GM21737 (cell line): ENCODE results near the gene LRRC3.

ENCODE experiments used
- ATAC-seq: cut with Tn5 transposase; IDR thresholded peaks from one replicate; pipeline ENCODE4 v1.9.1; 2021; ENCODE audit warnings: mild to moderate bottlenecking, moderate library complexity; ENCODE audit not compliant: unreplicated experiment

Gene LRRC3

DNA sequence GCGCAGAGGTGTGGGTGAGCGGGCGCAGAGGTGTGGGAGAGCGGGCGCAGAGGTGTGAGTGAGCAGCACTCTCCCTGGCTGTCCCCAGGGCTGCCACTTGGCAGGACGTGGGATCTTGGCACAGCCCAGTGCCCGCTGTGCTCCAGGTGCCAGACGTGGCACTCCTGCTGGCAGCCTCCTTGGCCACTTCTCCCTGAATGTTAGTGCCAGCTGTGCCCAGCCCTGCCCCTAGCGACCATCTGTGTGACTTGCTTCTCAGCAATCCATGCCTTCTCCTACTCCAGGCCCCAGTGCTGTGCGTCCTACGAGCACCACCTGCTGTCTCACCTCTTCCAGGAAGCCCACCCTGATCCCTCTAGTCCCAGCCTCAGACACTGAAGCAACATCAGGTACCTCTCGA, 54.2 kb downstream of the LRRC3 start:
- no peak for ATAC-seq

DNA sequence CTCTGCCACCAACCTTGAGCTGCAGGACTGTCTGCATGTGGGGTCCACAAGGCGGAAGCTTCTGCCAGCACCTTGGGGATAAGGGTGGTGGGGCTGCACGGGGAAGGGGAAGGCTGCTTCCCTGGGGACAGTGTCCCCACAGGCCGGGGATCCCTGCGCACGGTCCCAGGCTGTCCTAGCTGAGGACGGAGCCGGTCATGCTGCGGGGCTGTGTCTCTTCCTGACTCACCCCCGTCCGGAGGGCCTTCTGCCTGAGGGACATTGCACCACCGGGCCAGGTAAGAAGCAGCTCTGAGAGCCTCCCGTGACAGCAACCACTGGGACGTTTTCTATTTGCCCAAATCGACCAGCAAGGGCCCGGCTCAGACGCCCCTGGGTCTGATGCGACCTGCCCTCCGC, 54.8 kb downstream of the LRRC3 start:
- no peak for ATAC-seq

DNA sequence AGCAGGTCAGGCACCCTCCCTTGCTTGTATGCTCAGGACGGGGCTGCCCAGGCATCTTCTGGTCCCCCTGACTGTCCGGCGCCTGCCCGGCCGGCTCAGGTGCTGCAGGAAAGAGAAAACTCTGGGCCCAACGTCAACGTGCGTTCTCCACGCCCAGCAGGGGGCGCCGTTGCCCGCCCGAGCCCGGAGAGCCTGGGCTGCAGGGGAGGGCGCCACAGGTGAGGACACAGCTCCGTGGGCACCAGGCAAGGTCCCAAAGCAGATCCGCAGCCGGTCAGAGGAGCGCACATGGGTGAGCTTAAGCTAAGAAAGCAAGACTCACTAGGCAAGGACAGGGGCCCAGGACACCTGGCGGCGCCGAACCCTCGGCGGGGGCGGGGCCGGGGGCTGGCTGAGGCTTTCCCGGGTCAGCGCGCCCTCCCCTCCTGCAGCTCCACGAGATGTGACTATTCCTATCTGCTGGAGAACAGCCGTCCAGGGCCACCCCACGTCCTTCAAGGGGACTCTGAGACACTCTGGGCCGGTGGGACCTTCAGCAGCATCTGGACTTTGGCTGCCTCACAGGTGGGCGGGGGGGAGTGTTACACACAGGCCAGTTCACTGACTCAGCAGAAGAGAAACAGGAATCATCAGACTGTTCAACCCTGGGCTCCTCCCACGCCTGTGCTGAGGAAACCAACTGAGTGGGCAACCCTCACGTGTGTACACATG, 55.4 kb downstream of the LRRC3 start:
- ATAC-seq: no peak

DNA sequence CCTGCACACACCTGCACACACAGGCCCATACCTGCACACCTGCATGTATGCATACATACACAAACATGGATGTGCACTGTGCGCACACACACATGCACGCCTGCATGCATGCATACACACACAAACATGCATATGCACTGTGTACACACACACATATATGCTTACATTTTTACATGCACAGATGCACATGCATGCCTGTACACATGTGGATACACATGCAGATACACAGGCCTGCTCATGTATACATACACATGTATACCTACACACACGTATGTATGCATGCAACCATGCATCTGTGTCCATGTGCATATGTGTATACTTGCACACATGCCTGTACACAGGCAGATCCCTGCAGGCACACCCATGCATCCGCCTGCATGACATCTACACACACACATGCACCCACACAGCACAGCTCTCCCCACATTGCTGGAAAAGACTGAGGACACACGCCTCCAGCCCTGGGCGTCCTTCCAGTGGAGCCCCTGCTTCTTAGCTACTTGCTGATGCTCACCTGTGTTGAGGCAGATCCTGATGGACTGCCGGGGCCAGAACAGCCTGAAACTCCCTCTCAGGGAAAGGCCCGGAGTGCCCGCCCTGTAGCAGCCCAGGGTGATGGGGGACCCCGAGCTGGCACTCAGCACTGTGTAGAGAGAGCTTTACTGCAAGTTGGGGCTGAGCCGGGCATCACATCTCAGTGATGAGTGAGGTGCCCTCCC, 56.1 kb downstream of the LRRC3 start:
- ATAC-seq: no peak
